Suprapubic skin (tissue), 4 donors: ENCODE measurements around the gene CST6. TPM values are rescaled to one million over a fixed set of nuclear protein-coding genes. Genes with fewer than 3 reads are reported as not detected.

Experiments
- DNase-seq, 2 donors: peaks; one replicate each; pipeline ENCODE4 v3.0.0-alpha.2; 2019; ENCODE audit warnings: low spot score in 2 of 2
- H3K27ac ChIP-seq: fragments of 200-600 bp; sonication (generic); one replicate; pipeline ENCODE4 v1.5.1; 2019
- H3K27me3 ChIP-seq: fragments of 200-600 bp; sonication (generic); one replicate; pipeline ENCODE4 v1.5.1; 2019
- H3K36me3 ChIP-seq: fragments of 200-600 bp; sonication (generic); one replicate; pipeline ENCODE4 v1.5.1; 2019
- H3K4me1 ChIP-seq: fragments of 200-600 bp; sonication (generic); one replicate; pipeline ENCODE4 v1.5.1; 2019
- H3K4me3 ChIP-seq: fragments of 200-600 bp; sonication (generic); one replicate; pipeline ENCODE4 v1.5.1; 2019; ENCODE audit warnings: mild to moderate bottlenecking
- H3K9me3 ChIP-seq: fragments of 200-600 bp; sonication (generic); one replicate; pipeline ENCODE4 v1.5.1; 2019
- EP300 ChIP-seq: sonication (generic); formaldehyde crosslinking; IDR thresholded peaks from one replicate; pipeline ENCODE4 v1.6.1; 2017; ENCODE audit warnings: antibody characterized with exemption
- POLR2A ChIP-seq, 2 donors: fragments of 450-650 bp; IDR thresholded peaks; one replicate each; pipeline ENCODE4 v1.6.1; 2017; ENCODE audit warnings: antibody characterized with exemption in 2 of 2, mild to moderate bottlenecking in 2 of 2, moderate library complexity in 2 of 2
- POLR2AphosphoS5 ChIP-seq, 3 donors: sonication (generic); formaldehyde crosslinking; IDR thresholded peaks; one replicate each; pipeline ENCODE4 v1.6.1; 2017; ENCODE audit warnings: antibody characterized with exemption in 3 of 3
- WGBS: methylation state at CpG from one replicate; pipeline ENCODE4 v1.1.5; 2018; 5-methylcytosine and 5-hydroxymethylcytosine counted together
- total RNA-seq, 4 donors: library from RNA; depleted of rRNA; stranded (reverse); fragments of >200 nt; gene quantifications; one replicate each; pipeline ENCODE4 v1.1.0, GENCODE V29; 2016
- TF ChIP-seq, protein P1 (sequence below), 2 donors: fragments of 200-600 bp in 1 of 2; fragments of 450-650 bp in 1 of 2; sonication (generic) in 1 of 2; IDR thresholded peaks; one replicate each; pipeline ENCODE4 v1.5.1; 2016 to 2019; ENCODE audit warnings: antibody characterized with exemption in 2 of 2, mild to moderate bottlenecking in 1 of 2, moderate library complexity in 1 of 2

CST6 gene
- total RNA-seq, 4 donors from 2014 or later, result 48.8 to 2,556 (median 968) TPM

DNA sequence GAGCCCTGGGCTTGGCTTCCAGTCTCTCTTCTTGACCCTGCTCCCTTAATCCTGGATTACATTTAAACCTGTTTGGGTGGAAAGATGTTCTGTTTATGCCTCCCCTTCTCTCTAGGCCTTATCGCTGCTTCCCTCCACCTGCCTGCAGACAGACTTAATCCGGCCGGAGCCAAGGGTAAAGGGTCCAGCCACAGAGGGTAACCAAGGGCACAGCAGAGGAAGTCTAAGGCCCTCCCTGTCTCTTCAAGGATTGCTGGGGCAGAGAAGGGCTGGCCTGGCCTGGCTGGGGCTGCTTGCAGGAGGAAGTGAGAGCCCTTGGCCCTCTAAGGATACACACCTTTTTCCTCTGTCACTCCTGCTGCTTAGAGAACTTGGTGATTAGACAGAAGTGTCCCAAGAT is 35.1 kb downstream of the CST6 start:
- WGBS, result 95% methylated on average over 3 of the region's 3 CpGs

DNA sequence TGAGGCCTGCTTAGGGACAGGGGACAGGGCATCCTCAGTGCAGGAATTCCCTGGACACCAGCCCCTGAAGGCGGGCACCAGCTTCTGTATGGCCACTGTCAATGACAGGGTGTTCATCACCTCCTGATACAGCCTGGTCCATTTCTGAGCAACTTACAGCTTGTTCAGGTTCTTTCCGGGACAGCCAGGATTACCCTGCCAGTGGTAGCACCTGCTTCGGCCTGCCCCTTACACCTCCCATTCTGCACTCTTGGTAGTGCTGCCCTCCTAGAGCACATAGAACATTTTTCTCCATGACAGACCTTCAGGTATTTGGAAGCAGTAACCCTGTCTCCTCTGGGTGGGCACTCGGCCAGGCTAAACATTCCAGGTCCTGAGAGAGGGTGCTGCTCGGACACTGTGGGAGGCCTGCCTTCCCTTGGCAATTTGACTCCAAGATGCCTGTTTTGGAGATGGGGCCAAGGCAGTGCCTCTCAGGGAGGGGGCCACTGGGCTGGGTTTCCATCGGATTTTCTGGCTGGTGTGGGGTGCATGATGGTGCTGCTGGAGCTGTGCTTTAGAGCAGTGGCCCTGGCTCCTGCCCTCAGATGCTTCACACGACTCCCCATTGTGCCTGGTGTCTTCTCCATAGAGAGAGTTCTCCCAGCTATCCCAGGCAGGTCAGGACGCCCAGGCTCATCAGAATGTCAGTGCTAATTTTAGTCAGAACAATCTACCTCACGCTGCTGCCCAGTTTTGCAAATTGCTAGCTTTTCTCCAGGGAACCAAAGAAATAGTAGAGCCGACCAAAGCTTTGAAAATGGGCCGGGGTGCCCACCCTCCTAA is 35.9 kb downstream of the CST6 start:
- DNase-seq, result no peak
- 79% methylated on average over 11 of the region's 11 CpGs for WGBS
- Histone ChIP-seq H3K27ac (no peak overlapping the region), H3K36me3 (no peaks in the 10 kb centered on the region), H3K9me3 (no peaks in the 10 kb centered on the region), H3K4me1 (peaks cover 15% of the 10 kb centered on the region), H3K27me3 (peaks cover 20% of the 10 kb centered on the region), H3K4me3 (no peak overlapping the region)
- TF ChIP-seq POLR2AphosphoS5 (IDR thresholded peaks at IDR 0.05), result no peak
- TF ChIP-seq, protein P1, sequence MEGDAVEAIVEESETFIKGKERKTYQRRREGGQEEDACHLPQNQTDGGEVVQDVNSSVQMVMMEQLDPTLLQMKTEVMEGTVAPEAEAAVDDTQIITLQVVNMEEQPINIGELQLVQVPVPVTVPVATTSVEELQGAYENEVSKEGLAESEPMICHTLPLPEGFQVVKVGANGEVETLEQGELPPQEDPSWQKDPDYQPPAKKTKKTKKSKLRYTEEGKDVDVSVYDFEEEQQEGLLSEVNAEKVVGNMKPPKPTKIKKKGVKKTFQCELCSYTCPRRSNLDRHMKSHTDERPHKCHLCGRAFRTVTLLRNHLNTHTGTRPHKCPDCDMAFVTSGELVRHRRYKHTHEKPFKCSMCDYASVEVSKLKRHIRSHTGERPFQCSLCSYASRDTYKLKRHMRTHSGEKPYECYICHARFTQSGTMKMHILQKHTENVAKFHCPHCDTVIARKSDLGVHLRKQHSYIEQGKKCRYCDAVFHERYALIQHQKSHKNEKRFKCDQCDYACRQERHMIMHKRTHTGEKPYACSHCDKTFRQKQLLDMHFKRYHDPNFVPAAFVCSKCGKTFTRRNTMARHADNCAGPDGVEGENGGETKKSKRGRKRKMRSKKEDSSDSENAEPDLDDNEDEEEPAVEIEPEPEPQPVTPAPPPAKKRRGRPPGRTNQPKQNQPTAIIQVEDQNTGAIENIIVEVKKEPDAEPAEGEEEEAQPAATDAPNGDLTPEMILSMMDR (IDR thresholded peaks at IDR 0.05), result no peak
- TF ChIP-seq POLR2A (IDR thresholded peaks at IDR 0.05), result no peak
- TF ChIP-seq EP300, result no peak

More for the DNA sequence above, 35.1 kb downstream of the CST6 start:
- TF ChIP-seq POLR2A (IDR thresholded peaks at IDR 0.05) (no peak), EP300 (no peak)
- TF ChIP-seq, protein P1 (IDR thresholded peaks at IDR 0.05), result no peak
- Histone ChIP-seq H3K27ac (no peak overlapping the region), H3K9me3 (no peaks in the 10 kb centered on the region), H3K27me3 (peaks cover 20% of the 10 kb centered on the region), H3K4me3 (no peak overlapping the region), H3K36me3 (no peaks in the 10 kb centered on the region), H3K4me1 (peaks cover 13% of the 10 kb centered on the region)
- no peak for DNase-seq

DNA sequence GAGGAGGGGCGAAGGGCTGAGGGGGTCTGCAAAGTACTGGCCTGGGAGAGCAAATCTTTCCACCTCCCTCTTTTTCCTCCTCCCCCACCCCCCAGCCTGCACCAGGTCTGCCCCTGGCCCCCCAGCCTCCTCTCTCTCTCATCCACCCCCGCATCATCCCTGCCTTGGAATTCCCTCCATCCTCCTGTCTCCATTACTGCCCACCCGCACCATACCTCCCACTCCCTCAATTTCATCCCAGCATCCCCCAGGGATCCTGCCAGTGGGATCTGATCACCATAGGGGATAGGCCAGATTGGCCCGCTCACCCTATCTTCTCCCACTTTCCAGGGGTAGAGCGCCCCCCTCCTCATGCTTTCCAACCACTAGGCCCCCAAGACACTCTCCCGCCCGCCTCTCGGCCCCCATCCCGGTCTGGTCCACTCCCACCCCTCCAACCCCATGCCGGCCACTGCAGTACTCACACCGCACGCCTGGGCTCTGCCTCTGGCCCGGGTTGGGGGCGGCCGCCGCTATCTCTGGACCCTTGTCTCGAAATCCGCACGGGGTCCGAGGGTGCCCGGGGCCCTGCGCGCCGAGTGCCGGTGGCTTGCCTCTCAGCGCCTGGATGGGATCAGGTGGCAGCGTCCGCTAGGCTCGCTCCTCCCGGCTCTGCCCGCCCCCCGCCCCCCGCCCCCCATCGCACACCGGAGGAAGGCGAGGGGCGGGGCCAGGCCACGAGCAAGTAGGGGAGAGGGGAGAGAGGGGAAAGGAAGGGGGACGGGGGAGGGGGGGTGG is 36.9 kb downstream of the CST6 start, which contains the start of gene GAL3ST3:
TSS of gene GAL3ST3 (minus strand) at position 615 of the 777 bp plus-strand sequence. CDS start 3,746 bp downstream, outside the sequence.
- TF ChIP-seq POLR2AphosphoS5 (IDR thresholded peaks at IDR 0.05) (no peak), POLR2A (IDR thresholded peaks at IDR 0.05) (no peak), EP300 (no peak)
- TF ChIP-seq, protein P1 (IDR thresholded peaks at IDR 0.05), result no peak
- H3K36me3 ChIP-seq, result no peaks in the 10 kb centered on the region
- no peak within 1 kb of the TSS for H3K27ac ChIP-seq
- H3K9me3 ChIP-seq, result no peaks in the 10 kb centered on the region
- no peak within 1 kb of the TSS for H3K4me3 ChIP-seq
- WGBS, result 21% methylated on average over 22 of the region's 39 CpGs
- H3K27me3 ChIP-seq, result peaks cover 20% of the 10 kb centered on the region
- H3K4me1 ChIP-seq, result peaks cover 25% of the 10 kb centered on the region
- no peak for DNase-seq

DNA sequence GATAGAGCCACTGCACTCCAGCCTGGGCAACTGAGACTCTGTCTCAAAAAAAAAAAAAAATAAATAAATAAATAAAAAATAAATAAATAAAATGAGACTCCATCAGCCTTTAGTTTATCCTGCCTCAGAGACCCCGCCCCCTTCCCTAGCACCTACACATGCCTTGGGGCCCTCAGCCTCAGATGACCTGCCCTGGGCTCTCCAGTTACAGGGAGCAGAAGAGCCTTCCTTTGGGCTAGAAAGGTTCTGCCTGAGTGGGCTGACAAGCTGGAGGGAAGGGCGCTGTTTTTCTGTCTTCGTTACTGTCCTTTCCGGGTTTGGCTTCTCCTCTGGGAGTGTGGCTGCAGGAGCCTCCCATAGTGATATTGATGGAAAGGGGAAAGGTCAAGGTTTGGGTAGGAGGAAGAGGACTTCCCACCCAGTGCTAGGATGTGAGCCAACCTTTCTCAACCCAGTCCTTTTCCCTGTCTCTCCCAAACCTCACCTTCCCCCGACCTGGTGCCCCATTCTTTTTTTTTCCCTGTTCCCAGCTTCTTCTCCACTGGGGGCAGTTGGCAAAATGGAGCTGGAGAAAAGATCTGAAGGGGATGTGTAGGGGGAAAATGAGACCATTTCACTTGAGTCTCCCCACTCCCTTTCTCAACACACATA is 38.9 kb downstream of the CST6 start:
- Histone ChIP-seq H3K36me3 (peaks cover 20% of the 10 kb centered on the region), H3K4me3 (no peak overlapping the region), H3K27me3 (peaks cover 20% of the 10 kb centered on the region), H3K4me1 (peaks cover 24% of the 10 kb centered on the region), H3K9me3 (no peaks in the 10 kb centered on the region), H3K27ac (no peak overlapping the region)
- WGBS, result 83% methylated on average over 5 of the region's 5 CpGs
- TF ChIP-seq POLR2AphosphoS5 (IDR thresholded peaks at IDR 0.05) (no peak), POLR2A (IDR thresholded peaks at IDR 0.05) (no peak), EP300 (no peak)
- TF ChIP-seq, protein P1 (IDR thresholded peaks at IDR 0.05), result no peak
- DNase-seq, result no peak
